GM21576 (cell line): ENCODE results near the gene MRTO4.
"Not testable (repeated sequence)": the region's sequence is repeated elsewhere in the genome, so short reads cannot be mapped to it uniquely, and the experiment has no call there.

ENCODE experiments used
- ATAC-seq: cut with Tn5 transposase; IDR thresholded peaks from one replicate; pipeline ENCODE4 v1.9.1; 2021; ENCODE audit warnings: mild to moderate bottlenecking, moderate library complexity; ENCODE audit not compliant: unreplicated experiment

MRTO4 gene

GRCh38 chr1:19222979-19223824 lies 28.4 kb upstream of the MRTO4 start:
- ATAC-seq, result no peak

- ATAC-seq, result no peak
Observed at GRCh38 chr1:19229229-19229628, 22.4 kb upstream of the MRTO4 start.

DNA sequence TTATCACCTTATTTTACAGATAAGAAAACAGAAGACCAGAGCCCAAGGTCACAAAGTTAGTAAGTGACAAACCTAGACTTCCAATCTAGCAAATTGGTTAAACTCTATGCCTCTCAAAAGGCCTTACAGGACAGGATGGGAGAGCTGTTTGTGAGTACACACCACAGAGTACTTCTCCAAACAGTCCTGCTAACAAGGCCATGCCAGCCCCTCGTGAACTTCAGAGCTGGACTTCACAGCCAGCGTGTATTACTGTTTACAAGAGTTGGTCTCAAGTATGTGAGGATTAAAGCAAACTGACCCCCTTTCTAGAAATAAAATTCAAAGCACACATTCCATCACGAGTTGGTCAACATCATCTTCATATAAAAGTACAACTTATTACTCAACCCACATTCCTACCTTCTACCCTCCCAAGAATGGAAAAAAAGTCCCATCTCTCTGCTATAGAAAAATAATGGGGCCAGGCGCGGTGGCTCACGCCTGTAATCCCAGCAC lies 21.7 kb upstream of the MRTO4 start:
- ATAC-seq, result no peak

GRCh38 chr1:19231736-19232523 lies 19.7 kb upstream of the MRTO4 start:
- ATAC-seq, result not testable (repeated sequence)

- no peak for ATAC-seq
Observed at GRCh38 chr1:19232524-19232846, 19.1 kb upstream of the MRTO4 start.

- no peak for ATAC-seq
Observed at GRCh38 chr1:19234224-19234623, 17.4 kb upstream of the MRTO4 start.

DNA sequence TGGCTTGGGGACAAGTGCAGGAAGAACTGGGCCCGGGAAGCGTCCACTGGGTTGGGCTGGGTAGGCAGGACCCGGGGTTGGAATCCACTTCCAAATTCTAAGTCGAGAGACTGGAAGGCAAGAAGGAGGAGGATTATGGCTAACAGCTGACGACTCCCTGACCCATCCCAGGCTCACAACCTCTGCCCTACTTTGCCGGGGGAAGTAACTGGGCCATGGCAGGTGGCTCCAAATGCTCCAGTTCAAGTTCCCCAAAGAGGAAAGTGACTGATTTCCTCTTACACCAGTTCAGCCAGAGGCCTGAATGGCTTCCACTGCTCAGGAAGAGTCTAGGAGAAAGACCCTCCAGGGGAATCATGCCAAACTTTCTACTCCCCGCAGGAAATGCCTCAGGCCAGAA lies 11.7 kb upstream of the MRTO4 start:
- ATAC-seq, result no peak

DNA sequence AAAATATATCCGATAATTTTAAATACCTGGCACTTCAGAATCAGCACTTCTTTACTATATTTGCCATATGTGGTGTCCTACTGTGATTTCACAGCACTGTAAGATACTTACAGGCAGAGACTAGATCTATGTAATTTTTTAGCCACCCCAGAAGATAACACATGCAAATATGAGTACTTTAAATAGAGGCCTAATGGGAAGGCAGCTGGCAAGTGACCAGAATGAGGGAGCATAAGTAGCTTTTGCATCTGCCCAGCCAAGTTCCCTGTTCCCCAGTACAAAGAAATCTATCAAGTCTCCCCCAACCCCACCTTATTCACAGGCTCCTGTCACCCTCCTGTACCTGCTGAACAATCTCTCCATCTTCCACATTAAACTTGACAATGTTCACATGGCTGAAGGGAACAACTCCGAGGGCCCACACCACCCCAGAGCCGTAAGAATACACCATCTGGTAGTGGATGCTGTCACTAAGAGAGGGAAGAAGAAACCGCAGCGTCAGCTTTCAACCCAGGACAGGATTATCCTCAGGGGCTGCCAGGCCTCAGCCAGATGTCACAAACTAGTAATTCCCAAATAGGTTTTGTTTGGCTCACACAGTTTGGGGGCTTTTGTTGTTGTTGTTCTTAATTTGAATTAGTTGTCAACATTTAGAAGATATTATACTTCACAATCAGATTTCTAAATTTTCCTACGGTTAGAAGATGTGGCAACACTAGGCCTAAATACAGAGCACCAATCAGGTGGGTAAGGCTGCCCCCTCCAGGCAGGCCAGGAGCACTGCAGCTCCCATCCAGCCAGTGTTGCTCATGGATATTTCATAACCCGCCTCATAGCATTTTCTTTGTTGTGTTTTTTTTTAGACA lies 10.7 kb upstream of the MRTO4 start:
- ATAC-seq, result peak; percentile 63

DNA sequence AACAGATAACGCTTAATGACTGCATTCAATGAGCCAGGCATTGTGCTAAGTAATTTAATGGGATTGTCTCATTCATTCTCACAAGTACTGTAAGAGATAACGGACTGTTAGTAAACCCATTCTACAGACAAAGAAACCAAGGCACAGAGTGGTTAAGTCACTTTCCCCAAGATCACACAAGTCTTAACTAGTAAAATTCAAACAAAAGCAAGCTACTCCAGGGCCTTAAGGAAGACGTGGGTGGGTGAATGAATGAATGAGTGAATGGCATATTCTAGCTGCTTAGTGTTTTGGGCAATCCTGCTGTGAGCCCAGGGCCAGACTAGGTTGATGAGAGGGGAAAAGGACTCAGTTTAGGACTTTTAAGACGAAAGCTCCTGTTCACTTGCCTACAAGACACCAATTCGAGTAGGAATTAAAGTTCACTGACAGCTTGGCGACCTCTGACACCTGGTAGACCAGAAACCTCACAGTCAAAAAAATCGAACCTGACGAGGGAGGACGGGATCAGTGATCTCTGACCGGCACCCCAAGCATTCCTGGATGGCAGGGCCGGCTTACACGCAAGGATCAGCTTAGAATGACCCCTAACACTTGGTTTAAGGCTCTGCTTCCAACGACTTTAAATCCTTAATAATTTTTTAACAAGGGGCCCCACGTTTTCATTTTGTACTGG lies 838 bp upstream of the MRTO4 start:
- no peak for ATAC-seq

- ATAC-seq, result no peak
Observed at GRCh38 chr1:19254416-19254815, 2.8 kb downstream of the MRTO4 start.

DNA sequence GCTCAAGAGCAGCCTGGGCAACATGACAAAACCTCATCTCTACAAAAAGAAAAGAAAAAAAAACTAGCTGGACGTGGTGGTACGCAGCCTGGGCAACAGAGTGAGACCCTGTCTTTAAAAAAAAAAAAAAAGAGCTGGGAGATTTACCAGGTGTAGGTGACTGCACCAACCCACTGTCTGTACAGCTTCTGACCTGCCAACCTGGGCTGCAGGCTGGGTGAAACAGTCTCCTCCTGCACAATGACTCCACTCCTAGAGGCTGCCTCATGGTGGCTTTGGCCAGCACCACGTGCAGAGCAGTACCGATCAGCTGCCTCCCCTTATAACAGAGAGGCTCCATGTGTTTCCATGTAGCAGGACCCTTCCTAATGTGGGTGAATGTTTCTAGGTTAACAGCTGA lies 3.7 kb downstream of the MRTO4 start:
- no peak for ATAC-seq

DNA sequence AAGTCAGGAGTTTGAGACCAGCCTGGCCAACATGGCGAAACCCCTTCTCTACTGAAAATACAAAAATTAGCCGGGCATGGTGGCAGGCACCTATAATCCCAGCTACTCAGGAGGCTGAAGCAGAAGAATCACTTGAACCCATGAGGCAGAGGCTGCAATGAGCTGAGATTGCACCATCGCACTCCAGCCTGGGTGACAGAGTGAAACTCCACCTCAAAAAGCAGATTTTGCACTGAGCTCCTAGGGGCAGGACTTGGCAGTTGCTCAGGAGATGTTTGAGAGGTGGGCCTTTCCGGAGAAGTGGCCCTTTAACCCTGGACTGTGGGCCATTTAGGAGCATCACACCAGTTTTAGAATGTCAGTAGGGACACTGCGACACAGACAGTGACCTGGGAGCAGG lies 4.7 kb downstream of the MRTO4 start:
- ATAC-seq, result not testable (repeated sequence)

GRCh38 chr1:19257178-19257914 lies 5.7 kb downstream of the MRTO4 start:
- no peak for ATAC-seq

DNA sequence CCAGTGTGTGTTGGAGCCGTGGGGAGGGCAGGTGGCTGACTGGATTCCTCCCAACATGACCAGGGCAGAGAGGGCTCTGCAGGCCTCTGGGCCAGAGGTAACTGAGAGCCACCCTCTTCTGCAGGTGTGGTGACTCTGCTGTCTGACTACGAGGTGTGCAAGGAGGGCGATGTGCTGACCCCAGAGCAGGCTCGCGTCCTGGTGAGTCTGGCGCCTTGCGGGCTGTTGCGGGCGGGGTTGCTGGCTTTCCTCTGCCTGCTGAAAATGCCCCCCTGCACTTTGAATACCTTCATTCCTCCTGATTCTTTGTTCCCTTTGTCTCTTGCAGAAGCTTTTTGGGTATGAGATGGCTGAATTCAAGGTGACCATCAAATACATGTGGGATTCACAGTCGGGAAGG lies 6.7 kb downstream of the MRTO4 start:
- no peak for ATAC-seq

DNA sequence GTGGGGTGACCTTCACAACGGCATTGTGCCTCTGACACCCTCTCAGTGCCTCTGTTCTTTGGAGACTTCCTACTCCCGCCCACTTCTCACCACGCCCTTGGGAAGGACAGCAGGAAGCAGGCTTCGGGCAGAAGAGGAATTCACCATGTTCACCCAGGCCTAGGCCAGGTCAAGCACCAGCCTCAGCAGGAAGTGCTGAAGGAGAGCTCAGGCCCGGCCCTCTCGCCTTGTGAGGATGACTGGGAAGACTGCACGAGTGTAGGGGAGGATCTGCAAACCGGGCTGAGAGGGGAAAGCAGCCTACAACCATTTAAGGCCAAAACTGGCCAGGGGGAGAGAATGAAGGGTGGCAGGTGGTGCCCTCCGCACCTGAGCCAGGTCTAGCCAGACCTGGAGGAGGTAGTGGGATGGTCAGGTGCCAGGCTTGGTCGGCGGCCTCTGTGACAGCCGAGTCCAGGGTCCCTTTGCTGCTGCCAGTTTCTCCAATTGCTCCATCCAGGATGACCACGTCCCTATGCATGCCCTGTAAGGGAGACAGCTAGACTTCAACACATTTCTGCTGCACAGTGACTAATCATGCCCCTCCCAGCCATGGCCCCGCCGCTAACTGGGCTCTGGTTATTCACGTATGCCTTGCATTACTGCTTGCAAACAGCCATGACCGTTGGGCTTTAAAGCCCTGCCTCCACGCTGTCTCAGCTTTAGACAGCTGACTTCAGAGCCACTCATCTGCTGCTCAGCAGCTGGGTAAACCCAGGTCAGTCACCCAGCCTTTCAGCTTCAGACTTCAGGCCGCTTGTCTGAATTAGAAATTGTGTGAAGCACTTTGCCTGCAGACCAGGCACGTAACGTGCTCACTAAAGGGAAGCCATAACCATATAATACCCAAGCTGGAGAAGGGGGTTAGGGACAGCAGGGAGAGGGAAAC lies 8.9 kb downstream of the MRTO4 start:
- ATAC-seq, result no peak

- no peak for ATAC-seq
Observed at GRCh38 chr1:19262047-19262446, 10.4 kb downstream of the MRTO4 start.

DNA sequence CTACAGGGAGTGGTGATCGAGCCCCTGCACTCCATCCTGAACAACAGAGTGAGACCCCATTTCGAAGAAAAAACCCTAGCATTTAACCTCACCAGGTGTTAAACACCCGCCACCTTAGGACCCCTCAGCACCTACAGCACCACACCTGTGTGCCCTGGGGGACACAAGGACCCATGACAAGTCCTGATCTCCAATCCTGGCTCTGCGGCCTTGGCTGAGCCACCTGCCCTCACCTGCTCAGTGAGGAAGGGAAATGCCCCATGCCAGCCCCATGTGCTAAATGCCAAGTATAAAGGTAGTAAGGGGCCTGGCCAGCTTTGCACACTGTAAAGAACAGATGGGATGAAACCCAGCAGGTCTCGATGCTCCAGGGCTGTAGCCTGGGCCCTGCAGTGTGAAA lies 11.1 kb downstream of the MRTO4 start:
- no peak for ATAC-seq

GRCh38 chr1:19268445-19268844 lies 16.8 kb downstream of the MRTO4 start:
- ATAC-seq, result no peak
